NB4 (cell line): ENCODE data around the gene PXN.

Experiments
- DNase-seq: peaks from one replicate; pipeline ENCODE4 v3.0.0; 2010; ENCODE audit warnings: low read depth
- H3K4me3 ChIP-seq: one replicate; pipeline ENCODE4 v1.5.1; 2011; ENCODE audit warnings: mild to moderate bottlenecking, low read depth, low read length, moderate library complexity
- MAX ChIP-seq: IDR thresholded peaks from 2 replicates; pipeline ENCODE4 v1.6.1; 2011; ENCODE audit warnings: low read depth, low read length
- MYC ChIP-seq: IDR thresholded peaks from 2 replicates; pipeline ENCODE4 v1.6.1; 2011; ENCODE audit warnings: low read depth, low read length
- POLR2A ChIP-seq: IDR thresholded peaks from 2 replicates; pipeline ENCODE4 v1.6.1; 2011; ENCODE audit warnings: mild to moderate bottlenecking; ENCODE audit not compliant: insufficient read length; ENCODE audit errors: extremely low read depth
- TF ChIP-seq, protein P1 (sequence below): IDR thresholded peaks from one replicate; pipeline ENCODE4 v1.5.1; 2012; ENCODE audit warnings: low read depth, low read length

PXN gene

GRCh38 chr12:120276734-120277133 is 11.2 kb upstream of the PXN start:
- no peak overlapping the region for H3K4me3 ChIP-seq
- TF ChIP-seq MAX (no peak), MYC (no peak), POLR2A (no peak)
- TF ChIP-seq, protein P1, sequence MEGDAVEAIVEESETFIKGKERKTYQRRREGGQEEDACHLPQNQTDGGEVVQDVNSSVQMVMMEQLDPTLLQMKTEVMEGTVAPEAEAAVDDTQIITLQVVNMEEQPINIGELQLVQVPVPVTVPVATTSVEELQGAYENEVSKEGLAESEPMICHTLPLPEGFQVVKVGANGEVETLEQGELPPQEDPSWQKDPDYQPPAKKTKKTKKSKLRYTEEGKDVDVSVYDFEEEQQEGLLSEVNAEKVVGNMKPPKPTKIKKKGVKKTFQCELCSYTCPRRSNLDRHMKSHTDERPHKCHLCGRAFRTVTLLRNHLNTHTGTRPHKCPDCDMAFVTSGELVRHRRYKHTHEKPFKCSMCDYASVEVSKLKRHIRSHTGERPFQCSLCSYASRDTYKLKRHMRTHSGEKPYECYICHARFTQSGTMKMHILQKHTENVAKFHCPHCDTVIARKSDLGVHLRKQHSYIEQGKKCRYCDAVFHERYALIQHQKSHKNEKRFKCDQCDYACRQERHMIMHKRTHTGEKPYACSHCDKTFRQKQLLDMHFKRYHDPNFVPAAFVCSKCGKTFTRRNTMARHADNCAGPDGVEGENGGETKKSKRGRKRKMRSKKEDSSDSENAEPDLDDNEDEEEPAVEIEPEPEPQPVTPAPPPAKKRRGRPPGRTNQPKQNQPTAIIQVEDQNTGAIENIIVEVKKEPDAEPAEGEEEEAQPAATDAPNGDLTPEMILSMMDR: no peak

DNA sequence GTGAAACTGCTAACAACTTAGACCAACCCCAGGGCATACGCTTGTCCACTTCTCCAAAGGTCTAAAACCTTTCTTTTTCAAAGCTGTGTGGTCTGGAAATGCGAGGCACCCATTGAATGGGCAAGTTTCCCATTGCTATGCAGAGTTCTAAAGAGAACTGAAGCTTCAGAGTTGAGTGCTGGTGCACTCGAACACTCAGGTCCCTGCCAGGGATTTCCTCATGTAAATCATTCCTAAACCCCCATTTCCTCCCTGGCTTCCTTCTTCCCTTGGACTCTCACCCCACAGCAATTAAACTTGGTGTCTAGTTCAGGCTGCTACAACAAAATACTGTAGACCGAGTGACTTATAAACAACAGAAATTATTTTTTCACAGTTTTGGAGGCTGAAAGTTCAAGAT is 2.2 kb upstream of the PXN start:
- no peak overlapping the region for H3K4me3 ChIP-seq
- no peak for DNase-seq
- TF ChIP-seq MAX (no peak), MYC (no peak), POLR2A (no peak)
- TF ChIP-seq, protein P1: no peak

More at GRCh38 chr12:120276734-120277133, 11.2 kb upstream of the PXN start:
- no peak for DNase-seq

DNA sequence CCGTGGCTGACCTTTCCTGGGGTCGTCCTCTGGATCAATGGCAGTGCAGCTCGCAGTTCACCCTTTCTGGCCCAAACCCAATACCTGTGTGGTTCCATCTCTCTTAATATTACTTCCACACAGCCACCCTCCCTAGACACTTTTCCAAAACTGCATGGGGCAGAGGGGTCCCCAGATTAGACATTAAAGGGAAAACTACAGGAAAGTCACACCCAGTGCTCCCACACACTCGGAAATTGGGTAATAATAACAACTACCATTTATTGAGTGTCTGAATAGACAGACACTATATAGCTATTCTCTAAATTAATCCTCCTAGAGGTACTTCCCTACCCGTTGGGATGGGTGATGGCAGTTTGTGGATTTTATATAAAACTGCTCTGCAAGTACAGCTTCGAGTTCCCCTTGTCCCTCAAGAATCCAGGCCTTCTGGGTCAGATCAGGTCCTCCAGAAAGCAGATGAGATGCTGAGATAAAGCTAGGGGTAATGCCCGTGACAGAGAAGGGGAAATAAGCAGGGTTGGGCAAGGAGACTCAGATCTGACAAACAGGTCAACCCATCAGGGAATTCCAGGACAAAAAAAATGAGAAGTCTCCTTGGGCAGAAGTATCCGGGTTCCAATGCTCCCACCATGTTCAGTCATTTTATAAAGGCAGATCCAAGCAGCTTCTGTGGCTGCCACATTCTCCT is 795 bp upstream of the PXN start:
- peak overlapping the region; percentile 25 for H3K4me3 ChIP-seq
- TF ChIP-seq MAX: no peak
- TF ChIP-seq, protein P1: no peak
- no peak for TF ChIP-seq MYC
- no peak for TF ChIP-seq POLR2A
- no peak for DNase-seq

GRCh38 chr12:120264904-120265472 is 542 bp downstream of the PXN start:
- H3K4me3 ChIP-seq: peak overlapping the region; percentile 37
- no peak for DNase-seq
- TF ChIP-seq, protein P1: no peak
- TF ChIP-seq POLR2A (no peak), MAX (no peak), MYC (no peak)

DNA sequence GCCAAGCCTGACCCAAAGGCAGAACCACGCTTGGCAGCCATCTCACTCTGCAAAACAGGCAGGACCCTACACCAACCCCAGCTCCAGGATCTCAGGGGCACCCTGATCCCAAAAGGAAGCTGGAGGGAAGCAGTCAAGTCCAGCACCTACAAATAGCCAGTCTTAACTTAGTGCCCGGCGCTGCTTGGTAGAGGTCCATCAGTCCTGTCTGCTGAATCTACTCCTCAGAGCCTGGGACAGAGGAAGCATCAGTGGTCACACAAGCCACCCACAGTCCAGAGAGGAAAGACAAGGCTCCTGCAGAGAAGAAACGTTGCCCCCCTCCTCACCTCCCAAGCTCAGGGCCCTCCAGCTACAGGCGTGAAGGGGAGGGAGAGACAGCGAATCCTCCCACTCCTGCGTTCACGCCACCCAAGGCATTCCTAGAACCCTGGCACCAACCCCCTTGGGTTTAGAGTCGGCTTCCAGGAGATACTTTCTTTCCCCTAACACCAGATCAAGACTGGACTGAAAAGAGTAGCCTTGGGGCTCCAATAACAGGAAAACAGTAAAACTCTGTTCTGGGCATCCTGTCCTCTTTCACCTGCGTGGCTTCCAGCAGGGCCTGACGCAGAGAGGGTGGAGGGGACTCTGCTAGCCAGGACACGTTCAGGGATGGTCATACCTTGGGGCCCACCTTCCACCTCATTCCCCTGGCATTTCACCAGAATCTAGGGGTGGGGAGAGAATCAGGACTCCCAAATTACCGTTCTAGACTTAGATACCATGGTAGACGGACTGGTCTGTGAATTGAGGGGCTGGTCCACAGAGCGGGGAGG is 1.2 kb downstream of the PXN start:
- DNase-seq: no peak
- no peak overlapping the region for H3K4me3 ChIP-seq
- TF ChIP-seq, protein P1: no peak
- TF ChIP-seq POLR2A: no peak
- TF ChIP-seq MYC: no peak
- TF ChIP-seq MAX: no peak
